Measurements from ENCODE around the gene TBC1D9. TPM values are rescaled to one million over a fixed set of nuclear protein-coding genes. Genes with fewer than 3 reads are reported as not detected.

TBC1D9 gene
- total RNA-seq, 1 experiment from 2014 or later: 9.5 TPM

- TF ChIP-seq REST (IDR thresholded peaks at IDR 0.05; ENCODE audit: low read depth): no peak
- TF ChIP-seq ATF3 (IDR thresholded peaks at IDR 0.05): no peak
- TF ChIP-seq EGR1 (IDR thresholded peaks at IDR 0.05; ENCODE audit: low read depth): no peak
These were observed 49.9 kb downstream of the TBC1D9 start (continued) for GRCh38 chr4:140706276-140706625.

- intact Hi-C loops (cut with micrococcal nuclease): no loop called here
- ATAC-seq (no peak), DNase-seq (ENCODE audit: low read depth, low spot score) (no peak)
- H3K9ac ChIP-seq (ENCODE audit: low read length): no peak overlapping the region
- H3K4me2 ChIP-seq (ENCODE audit: low read length): no peak overlapping the region
- H3K27ac ChIP-seq (ENCODE audit: low read depth, low read length): no peak overlapping the region
- H3K9me3 ChIP-seq (ENCODE audit: control insufficient read depth in 1 of 2, insufficient read depth in 1 of 2, low read depth in 1 of 2, low read length in 2 of 2): no peaks in the 10 kb centered on the region
- H3K36me3 ChIP-seq (ENCODE audit: control insufficient read depth in 1 of 2, insufficient read depth in 2 of 2, low read length in 2 of 2): no peaks in the 10 kb centered on the region
- no peak overlapping the region for H3K4me3 ChIP-seq (replicated peaks in 1 of 2; ENCODE audit: low read depth in 1 of 2, low read length in 2 of 2)
- no peaks in the 10 kb centered on the region for H3K27me3 ChIP-seq (ENCODE audit: insufficient read depth, low read length)
- no peaks in the 10 kb centered on the region for H3K4me1 ChIP-seq (ENCODE audit: control insufficient read depth in 1 of 2, insufficient read depth in 2 of 2, low read length in 2 of 2)
- RAD21 ChIA-PET (ENCODE audit: low non-redundant PET in 1 of 2, low total read pairs in 2 of 2, uncharacterized antibody in 2 of 2, unreplicated experiment in 2 of 2): no interaction called here
- POLR2A ChIA-PET: no interaction called here
- CTCF ChIA-PET: no interaction called here
- no peaks in the 10 kb centered on the region for H4K20me1 ChIP-seq (ENCODE audit: insufficient read depth)
- H3K79me2 ChIP-seq (ENCODE audit: insufficient read depth, low read length): no peaks in the 10 kb centered on the region
- BruUV-seq (replicated peaks): no TSS peak
- no peaks in the 10 kb centered on the region for H3K9me2 ChIP-seq (ENCODE audit: insufficient read depth)
- no peak overlapping the region for H2AFZ ChIP-seq (ENCODE audit: low read depth, low read length, poor library complexity, severe bottlenecking)
- no peak for TF ChIP-seq FOSL1 (IDR thresholded peaks at IDR 0.05; ENCODE audit: low read depth)
- TF ChIP-seq YY1 (IDR thresholded peaks at IDR 0.05; ENCODE audit: extremely low read depth, insufficient replicate concordance, low read depth, low read length): no peak
- TF ChIP-seq EGR1 (IDR thresholded peaks at IDR 0.05; ENCODE audit: low read depth): no peak
- TF ChIP-seq TCF7L2 (IDR thresholded peaks at IDR 0.05; ENCODE audit: borderline replicate concordance, extremely low read depth, insufficient read depth, insufficient read length): no peak
- TF ChIP-seq, protein P1, sequence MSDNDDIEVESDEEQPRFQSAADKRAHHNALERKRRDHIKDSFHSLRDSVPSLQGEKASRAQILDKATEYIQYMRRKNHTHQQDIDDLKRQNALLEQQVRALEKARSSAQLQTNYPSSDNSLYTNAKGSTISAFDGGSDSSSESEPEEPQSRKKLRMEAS (IDR thresholded peaks at IDR 0.05): no peak
- TF ChIP-seq REST (IDR thresholded peaks at IDR 0.05; ENCODE audit: low read depth): no peak
- no peak for TF ChIP-seq ZFX (IDR thresholded peaks at IDR 0.05)
- TF ChIP-seq CEBPB (IDR thresholded peaks at IDR 0.05; ENCODE audit: low read depth): no peak
- TF ChIP-seq ELF1 (IDR thresholded peaks at IDR 0.05; ENCODE audit: borderline replicate concordance, low read depth): no peak
- TF ChIP-seq ZBTB33 (IDR thresholded peaks at IDR 0.05; ENCODE audit: extremely low read depth, insufficient replicate concordance, low read length): no peak
- no peak for TF ChIP-seq EZH2phosphoT487 (IDR thresholded peaks at IDR 0.05; ENCODE audit: borderline replicate concordance)
- no peak for TF ChIP-seq SP1 (IDR thresholded peaks at IDR 0.05; ENCODE audit: low read depth)
- TF ChIP-seq JUND (IDR thresholded peaks at IDR 0.05): no peak
- TF ChIP-seq EZH2 (IDR thresholded peaks at IDR 0.05): no peak
These were observed 50.4 kb downstream of the TBC1D9 start for GRCh38 chr4:140705625-140706275.
